HG02642 (cell line): ENCODE measurements around the gene GPR160.
"Not testable (repeated sequence)": the region's sequence is repeated elsewhere in the genome, so short reads cannot be mapped to it uniquely, and the experiment has no call there.

Experiments used
- ATAC-seq: cut with Tn5 transposase; IDR thresholded peaks from one replicate; pipeline ENCODE4 v1.9.1; 2021; ENCODE audit warnings: mild to moderate bottlenecking; ENCODE audit not compliant: unreplicated experiment, poor library complexity

The GPR160 gene

DNA sequence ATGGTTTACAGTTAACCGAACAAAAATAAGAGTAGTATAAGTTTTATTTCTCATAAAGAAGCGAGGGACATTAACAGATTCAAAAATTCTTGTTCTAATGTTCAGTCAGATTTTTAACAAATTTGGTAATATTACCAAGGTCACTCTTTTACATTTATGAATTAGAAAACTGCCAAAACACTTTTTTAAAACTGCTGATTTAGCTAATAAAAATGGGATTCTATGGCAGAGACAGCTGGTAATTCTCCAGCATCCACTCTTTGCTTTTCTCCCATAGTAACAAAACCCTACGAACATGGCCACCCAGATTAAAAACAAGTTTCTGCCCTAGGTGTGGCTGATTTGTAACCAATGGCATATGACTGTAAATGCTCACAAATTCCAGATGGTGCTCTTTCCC, 71.2 kb downstream of the GPR160 start:
- ATAC-seq = no peak

DNA sequence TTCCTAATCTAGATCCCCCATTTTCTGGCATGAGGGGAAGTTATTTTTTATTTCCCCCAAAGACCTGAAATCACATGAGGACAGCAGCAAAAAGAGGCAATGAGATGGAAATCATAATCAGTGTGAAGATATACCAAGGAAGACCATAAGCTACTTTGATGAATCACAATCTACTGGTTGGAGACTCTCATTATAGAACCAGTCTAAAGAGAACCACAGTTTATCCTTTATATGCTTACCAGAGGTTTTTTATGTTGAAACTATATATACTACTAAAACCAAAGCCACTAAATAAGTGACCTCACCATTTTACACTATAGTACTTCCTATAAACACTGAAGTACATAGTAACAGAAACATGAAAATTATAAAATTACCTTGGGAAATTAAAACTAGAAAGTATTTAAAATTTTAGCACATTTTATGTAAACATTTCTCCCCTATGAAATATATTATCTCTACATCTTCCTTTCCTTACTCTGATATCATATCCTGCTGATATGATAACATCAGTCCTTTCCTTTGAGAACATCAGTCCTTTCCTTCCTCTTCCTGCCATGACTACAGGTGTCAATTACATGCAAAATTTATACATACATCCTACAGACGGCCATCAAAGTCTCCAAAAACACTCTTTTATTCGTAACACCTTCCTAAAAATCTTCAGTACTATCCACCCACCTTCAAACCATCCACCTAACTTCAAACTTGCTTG, 71.9 kb downstream of the GPR160 start:
- ATAC-seq = no peak

DNA sequence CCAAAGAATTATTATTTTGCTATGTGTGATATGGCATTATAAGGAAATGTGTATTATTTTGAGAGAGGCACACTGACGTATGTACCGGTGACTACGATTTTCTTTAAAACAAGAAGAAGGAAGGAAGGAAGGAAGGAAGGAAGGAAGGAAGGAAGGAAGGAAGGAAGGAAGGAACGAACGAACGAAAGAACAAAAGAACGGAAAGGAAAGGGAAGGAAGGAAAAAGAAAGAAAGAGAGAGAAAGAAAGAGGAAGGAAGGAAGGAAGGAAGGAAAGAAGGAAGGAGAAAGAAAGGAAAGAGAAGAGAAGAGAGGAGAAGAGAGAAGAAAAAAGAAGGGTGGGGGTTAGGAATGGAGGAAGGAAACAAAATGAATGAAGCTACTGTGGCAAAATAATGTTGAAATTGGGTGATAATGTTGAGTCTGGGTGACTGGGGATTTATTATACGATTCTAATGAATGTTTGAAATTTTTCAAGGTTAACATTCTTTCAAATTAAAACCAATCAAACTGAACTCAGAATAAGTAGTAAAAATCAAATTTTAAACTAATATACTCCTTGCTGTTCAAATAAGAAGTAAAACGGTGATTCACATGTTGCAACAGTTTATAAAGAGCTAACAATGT, 73.5 kb downstream of the GPR160 start:
- ATAC-seq = no peak

DNA sequence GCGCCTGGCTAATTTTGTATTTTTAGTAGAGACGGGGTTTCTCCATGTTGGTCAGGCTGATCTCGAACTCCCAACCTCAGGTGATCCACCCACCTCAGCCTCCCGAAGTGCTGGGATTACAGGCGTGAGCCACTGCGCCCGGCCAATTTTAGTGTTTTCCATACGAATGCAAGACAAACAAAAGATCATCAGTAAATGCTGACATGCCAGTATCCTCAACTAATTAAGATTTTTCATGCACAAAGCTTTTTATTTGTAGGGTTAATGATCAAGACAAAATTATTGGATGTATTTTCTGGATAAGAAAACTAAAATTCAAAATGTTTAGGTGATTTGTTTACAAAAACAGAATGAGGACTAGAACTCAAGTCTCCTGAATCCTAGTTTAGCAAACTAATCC, 76.4 kb downstream of the GPR160 start:
- not testable (repeated sequence) for ATAC-seq

DNA sequence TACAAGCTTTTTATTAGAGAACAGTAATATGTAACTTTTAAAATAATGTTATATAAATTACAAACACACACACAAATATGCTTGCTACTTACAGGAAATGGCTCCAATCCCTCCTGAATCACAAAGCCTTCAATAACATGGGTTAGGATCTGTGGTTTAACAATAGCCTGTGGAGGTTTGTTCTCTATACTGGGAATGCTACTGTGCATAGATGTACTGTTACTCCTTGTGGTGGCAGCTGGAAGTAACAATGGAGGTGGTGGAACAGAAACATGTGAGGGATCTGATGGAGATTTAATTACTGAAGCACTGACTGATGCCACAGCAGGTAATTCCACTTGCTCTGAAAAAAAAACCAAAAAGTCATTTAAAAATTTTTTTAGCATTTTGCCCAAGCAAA, 79.3 kb downstream of the GPR160 start:
- ATAC-seq = no peak

DNA sequence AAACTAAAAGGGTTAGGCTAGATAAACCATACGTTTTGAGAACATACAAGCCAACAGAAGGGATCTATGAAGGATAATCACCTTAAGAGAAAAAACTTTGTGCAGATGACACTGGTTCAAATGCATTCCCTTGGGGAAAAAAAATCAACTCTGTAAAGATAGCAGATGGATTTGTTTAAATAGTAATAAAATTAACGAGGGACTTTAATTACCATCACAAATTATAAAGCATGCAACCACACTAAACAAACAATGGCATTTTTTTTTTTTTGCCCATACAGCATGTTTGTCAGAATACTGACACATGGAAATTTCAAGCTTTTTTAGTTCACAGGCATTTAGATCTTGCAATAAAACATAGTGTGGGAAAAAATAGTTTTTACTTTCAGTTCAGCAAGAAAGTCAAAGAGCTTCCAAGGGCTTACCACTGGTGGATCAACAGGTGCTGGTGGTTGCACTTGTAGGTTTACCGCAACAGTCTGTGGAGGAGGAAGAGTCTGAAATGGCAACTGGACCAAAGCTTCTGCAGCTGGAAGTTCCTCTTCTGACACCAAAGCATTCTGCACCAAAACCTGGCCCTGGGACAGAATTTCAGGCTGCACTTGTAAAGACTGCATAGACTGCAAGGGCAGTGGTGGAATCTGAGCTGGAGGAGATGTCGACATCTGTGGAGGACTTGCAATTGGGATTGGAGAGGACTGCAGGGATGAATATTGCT, 90.6 kb downstream of the GPR160 start:
- ATAC-seq = peak; percentile 95

DNA sequence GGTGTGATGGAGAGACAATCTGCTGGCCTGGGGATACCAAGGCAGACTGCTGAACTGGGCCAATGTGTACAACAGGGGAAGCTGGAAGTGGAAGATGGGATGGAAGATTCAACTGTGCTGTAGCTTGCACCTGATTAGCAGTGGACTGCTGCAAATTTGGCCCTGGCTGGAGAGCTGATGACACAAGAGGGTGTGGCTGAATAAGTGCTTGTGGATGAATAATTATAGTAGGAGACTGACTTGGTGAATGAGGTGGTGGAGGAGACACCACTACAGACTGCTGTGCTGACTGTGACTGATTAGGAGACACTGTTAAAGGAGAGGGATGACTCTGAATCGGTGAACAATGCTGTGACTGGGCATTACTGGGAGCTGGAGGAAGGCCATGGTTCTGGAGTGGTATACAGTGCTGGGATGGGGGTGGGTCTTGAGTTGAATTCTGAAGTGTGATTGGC, 91.2 kb downstream of the GPR160 start:
- ATAC-seq = peak; percentile 50

DNA sequence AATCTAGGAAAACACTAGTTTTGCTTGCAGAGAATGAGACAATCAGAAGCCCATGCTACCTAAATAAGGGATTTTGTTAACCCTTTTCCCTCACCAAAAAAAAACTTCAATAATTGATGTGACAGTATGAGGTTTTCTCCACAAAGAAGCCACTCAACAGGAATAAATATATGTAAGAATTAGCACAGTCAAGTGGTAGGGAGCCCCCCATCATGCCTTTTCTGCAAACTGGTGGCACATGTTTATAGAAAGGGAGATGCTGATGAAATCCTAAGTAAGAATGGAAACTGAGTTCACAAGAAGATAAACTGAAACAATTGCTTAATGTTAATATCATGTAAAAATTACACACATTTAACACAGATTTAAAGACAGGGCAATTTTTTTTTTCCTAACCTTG, 92.7 kb downstream of the GPR160 start:
- ATAC-seq = no peak

DNA sequence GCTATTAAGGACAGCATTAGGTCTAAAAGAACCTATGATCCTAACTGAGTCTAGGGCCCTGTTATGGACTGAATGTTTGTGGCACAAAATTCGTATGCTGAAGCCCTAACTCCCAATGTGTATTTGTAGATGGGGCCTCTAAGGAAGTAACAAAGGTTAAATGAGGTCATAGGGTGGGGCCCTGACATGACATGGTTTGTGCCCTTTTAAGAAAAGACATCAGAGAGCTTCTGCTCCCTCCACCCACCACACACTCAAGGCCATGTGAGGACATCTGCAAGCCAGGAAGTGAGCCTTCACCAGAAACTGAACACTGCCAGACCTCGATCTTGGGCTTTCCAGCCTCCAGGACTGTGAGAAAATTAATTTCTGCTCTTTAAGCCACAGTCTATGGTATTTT, 94.5 kb downstream of the GPR160 start:
- no peak for ATAC-seq
